ENCODE results near the gene CDK3. TPM values are rescaled to one million over a fixed set of nuclear protein-coding genes. Genes with fewer than 3 reads are reported as not detected.

CDK3 gene
- total RNA-seq, 1 donor from 2014 or later, result 34.7 TPM

DNA sequence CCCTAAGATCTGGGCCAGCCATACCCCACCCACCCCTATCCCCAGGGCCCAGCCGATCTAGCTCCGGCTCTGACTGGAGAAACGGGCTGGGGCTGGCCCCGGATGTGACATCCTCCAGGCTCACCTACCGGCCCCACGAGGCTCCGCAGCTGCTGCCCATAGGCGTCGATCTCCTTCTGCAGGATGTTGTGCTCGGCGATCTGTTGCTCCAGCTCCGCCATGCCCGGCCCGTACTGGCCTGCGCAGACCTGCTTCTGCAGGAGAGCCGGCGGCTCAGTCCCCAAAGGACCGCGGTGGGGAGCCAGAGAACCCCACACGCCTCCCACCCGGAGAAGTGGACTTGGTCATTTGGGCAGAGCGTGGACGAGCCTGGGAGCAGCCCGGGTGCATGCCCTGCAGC, 21.6 kb downstream of the CDK3 start:
- peaks cover under 1% of the 10 kb centered on the region for H3K4me1 Mint-ChIP-seq
- H3K36me3 Mint-ChIP-seq, result no peaks in the 10 kb centered on the region
- no peaks in the 10 kb centered on the region for H3K27me3 Mint-ChIP-seq (ENCODE audit: low read depth)

DNA sequence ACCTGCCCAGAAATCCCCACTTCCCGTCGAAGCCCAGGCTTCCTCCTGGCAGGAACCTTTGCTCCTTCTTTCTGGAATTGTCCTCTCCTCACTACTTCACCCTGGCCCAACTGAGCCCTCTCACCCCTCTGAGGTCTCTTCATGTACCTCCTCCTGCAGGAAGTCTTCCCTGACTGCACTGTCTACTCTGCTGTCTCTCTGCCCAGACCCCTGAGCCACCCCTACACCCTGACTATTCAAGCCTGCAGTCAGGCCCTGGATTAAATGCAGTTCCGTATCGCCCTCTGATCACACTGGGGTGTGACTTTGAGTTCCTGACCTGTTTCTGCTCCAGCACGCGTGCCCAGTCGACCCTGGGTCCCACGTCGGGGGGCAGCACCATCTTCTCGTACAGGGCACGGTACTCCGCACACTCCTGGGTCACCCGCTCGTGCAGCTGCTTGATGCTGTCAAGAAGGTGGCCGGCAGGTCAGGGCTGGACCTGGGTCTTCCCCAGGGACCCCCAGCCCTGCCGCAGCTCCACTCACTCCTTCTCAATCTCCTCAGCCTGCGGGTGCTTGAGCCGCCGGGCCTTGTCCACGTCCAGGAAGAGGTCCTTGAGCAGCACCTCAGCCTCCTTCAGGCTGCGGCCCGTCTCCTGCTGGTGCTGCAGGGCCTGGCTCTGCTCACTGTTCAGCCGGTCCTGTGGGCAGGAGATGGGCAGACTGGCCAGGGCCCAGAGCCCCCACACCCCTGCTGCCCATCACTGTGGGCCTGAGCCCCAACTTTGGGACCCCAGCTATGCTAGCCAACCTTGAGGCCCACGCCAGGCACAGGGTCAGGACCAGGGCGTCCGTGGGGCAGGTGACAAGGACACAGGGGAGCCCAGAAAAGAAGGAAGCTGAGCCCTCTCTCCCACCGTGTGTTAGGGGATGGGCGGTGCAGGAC, 22.6 kb downstream of the CDK3 start:
- TF ChIP-seq, protein P1, sequence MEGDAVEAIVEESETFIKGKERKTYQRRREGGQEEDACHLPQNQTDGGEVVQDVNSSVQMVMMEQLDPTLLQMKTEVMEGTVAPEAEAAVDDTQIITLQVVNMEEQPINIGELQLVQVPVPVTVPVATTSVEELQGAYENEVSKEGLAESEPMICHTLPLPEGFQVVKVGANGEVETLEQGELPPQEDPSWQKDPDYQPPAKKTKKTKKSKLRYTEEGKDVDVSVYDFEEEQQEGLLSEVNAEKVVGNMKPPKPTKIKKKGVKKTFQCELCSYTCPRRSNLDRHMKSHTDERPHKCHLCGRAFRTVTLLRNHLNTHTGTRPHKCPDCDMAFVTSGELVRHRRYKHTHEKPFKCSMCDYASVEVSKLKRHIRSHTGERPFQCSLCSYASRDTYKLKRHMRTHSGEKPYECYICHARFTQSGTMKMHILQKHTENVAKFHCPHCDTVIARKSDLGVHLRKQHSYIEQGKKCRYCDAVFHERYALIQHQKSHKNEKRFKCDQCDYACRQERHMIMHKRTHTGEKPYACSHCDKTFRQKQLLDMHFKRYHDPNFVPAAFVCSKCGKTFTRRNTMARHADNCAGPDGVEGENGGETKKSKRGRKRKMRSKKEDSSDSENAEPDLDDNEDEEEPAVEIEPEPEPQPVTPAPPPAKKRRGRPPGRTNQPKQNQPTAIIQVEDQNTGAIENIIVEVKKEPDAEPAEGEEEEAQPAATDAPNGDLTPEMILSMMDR (IDR thresholded peaks at IDR 0.05; ENCODE audit: unreplicated experiment), result no peak
- no peak overlapping the region for H3K4me3 Mint-ChIP-seq
- no peaks in the 10 kb centered on the region for H3K27me3 Mint-ChIP-seq (ENCODE audit: low read depth)
- H3K27ac Mint-ChIP-seq, result no peak overlapping the region
- H3K9me3 Mint-ChIP-seq, result no peaks in the 10 kb centered on the region
- H3K36me3 Mint-ChIP-seq, result no peaks in the 10 kb centered on the region
- H3K4me1 Mint-ChIP-seq, result peaks cover 4% of the 10 kb centered on the region
- DNase-seq (ENCODE audit: low spot score in 2 of 2, unreplicated experiment in 2 of 2), result no peak

More for the DNA sequence above, 21.6 kb downstream of the CDK3 start:
- no peak overlapping the region for H3K4me3 Mint-ChIP-seq
- H3K9me3 Mint-ChIP-seq, result no peaks in the 10 kb centered on the region
- no peak for DNase-seq (ENCODE audit: low spot score in 2 of 2, unreplicated experiment in 2 of 2)
- no peak overlapping the region for H3K27ac Mint-ChIP-seq
- TF ChIP-seq, protein P1 (IDR thresholded peaks at IDR 0.05; ENCODE audit: unreplicated experiment), result no peak

DNA sequence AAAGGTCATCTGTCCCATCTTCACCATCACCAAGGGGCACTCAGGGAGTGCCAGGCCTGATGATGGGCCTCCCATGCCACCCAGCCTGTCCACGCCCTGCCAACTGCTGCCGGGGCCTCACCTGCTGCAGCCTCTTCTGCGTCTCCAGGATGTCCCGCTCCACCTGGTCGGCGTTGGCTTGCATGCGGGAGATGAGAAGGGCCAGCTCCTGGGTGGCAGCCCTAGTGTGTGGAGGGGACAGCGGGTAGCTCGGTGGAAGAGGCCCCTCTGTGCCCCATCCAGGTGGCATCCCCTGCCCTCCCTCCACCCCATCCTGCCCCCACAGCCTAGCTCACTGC, 23.2 kb downstream of the CDK3 start:
- TF ChIP-seq, protein P1 (IDR thresholded peaks at IDR 0.05; ENCODE audit: unreplicated experiment), result no peak
- DNase-seq (ENCODE audit: low spot score in 2 of 2, unreplicated experiment in 2 of 2), result no peak
- H3K9me3 Mint-ChIP-seq, result no peaks in the 10 kb centered on the region
- no peak overlapping the region for H3K27ac Mint-ChIP-seq
- H3K4me1 Mint-ChIP-seq, result peaks cover 4% of the 10 kb centered on the region
- H3K27me3 Mint-ChIP-seq (ENCODE audit: low read depth), result no peaks in the 10 kb centered on the region
- no peak overlapping the region for H3K4me3 Mint-ChIP-seq
- no peaks in the 10 kb centered on the region for H3K36me3 Mint-ChIP-seq

DNA sequence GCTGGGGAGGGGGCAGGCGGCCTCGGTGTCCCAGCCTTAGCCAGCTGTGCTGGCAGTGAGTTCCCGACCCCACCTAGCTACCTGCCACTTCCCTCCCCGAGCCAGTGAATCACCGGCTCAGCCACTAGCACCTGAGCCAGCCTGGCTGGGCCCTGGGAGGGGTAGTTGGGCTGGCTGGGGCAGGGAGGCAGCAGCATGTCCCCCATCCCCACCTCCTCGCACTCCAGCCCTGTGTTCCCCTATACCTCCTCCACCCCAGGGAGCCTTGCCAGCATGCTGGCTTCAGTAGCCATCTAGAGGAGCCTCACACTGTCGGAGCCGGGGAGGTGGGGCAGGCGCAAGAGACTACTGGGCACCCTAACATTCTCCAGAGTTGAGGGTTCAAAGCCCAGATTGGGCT, 23.7 kb downstream of the CDK3 start:
- H3K27ac Mint-ChIP-seq, result no peak overlapping the region
- TF ChIP-seq, protein P1 (IDR thresholded peaks at IDR 0.05; ENCODE audit: unreplicated experiment), result no peak
- H3K4me1 Mint-ChIP-seq, result peaks cover 6% of the 10 kb centered on the region
- no peak for DNase-seq (ENCODE audit: low spot score in 2 of 2, unreplicated experiment in 2 of 2)
- H3K36me3 Mint-ChIP-seq, result no peaks in the 10 kb centered on the region
- H3K9me3 Mint-ChIP-seq, result no peaks in the 10 kb centered on the region
- H3K4me3 Mint-ChIP-seq, result no peak overlapping the region
- no peaks in the 10 kb centered on the region for H3K27me3 Mint-ChIP-seq (ENCODE audit: low read depth)

DNA sequence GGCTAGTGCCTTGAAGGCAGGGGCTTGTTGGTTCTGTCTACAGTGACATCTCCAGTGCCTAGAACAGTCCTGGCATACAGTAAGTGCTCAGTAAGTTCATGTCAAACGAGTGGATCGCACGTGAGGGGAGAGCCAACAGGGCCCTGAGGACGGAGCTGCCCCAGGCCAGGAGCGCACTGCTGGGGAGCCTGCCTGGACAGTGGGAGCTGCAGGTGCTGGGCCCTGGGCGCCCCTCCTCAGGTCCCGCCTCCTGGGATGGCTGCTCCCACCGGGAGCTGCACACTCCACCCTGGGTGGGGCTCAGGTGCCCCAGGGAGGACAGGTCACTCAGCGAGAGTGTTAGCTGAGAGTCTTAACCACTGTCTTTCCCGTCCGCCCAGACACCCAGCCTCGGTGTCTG, 24.6 kb downstream of the CDK3 start:
- DNase-seq (ENCODE audit: low spot score in 2 of 2, unreplicated experiment in 2 of 2), result no peak
- peaks cover 12% of the 10 kb centered on the region for H3K4me1 Mint-ChIP-seq
- TF ChIP-seq, protein P1 (IDR thresholded peaks at IDR 0.05; ENCODE audit: unreplicated experiment), result no peak
- H3K27ac Mint-ChIP-seq, result no peak overlapping the region
- no peak overlapping the region for H3K4me3 Mint-ChIP-seq
- H3K9me3 Mint-ChIP-seq, result no peaks in the 10 kb centered on the region
- no peaks in the 10 kb centered on the region for H3K36me3 Mint-ChIP-seq
- no peaks in the 10 kb centered on the region for H3K27me3 Mint-ChIP-seq (ENCODE audit: low read depth)
